Type B pancreatic cell (in vitro differentiated cells): ENCODE measurements around the gene PSMD13. TPM values are rescaled to one million over a fixed set of nuclear protein-coding genes. Genes with fewer than 3 reads are reported as not detected.

Source experiments
- DNase-seq: peaks from one replicate; pipeline ENCODE4 v3.0.0; 2021; ENCODE audit warnings: mixed read lengths; ENCODE audit not compliant: unreplicated experiment; ENCODE audit errors: extremely low spot score
- H3K27ac Mint-ChIP-seq: 2 replicates; pipeline ENCODE4 v1.8.0; 2021; ENCODE audit warnings: mild to moderate bottlenecking, mixed read lengths
- H3K27me3 Mint-ChIP-seq: 2 replicates; pipeline ENCODE4 v1.8.0; 2021; ENCODE audit warnings: mixed read lengths
- H3K36me3 Mint-ChIP-seq: 2 replicates; pipeline ENCODE4 v1.8.0; 2021; ENCODE audit warnings: mixed read lengths
- H3K4me1 Mint-ChIP-seq: one replicate; pipeline ENCODE4 v1.8.0; 2021; ENCODE audit warnings: mixed read lengths; ENCODE audit not compliant: unreplicated experiment
- H3K4me3 Mint-ChIP-seq: 2 replicates; pipeline ENCODE4 v1.8.0; 2021; ENCODE audit warnings: mild to moderate bottlenecking, mixed read lengths
- H3K9me3 Mint-ChIP-seq: 2 replicates; pipeline ENCODE4 v1.8.0; 2021; ENCODE audit warnings: mixed read lengths
- CTCF ChIP-seq: fragments of 200-600 bp; sonication (generic); conservative IDR thresholded peaks from 2 replicates; pipeline ENCODE4 v1.5.0; 2021; ENCODE audit warnings: antibody characterized with exemption, mild to moderate bottlenecking
- total RNA-seq: library from RNA; stranded (reverse); gene quantifications from 2 replicates; pipeline ENCODE4 v1.2.1, GENCODE V29; 2021; ENCODE audit warnings: low replicate concordance

PSMD13 gene
- total RNA-seq, 1 donor from 2014 or later, result 115 TPM

GRCh38 chr11:249062-249461 lies 12.3 kb downstream of the PSMD13 start:
- Mint-ChIP-seq H3K27ac (no peak overlapping the region), H3K36me3 (peaks cover 22% of the 10 kb centered on the region), H3K9me3 (no peaks in the 10 kb centered on the region), H3K4me1 (no peaks in the 10 kb centered on the region), H3K4me3 (no peak overlapping the region), H3K27me3 (no peaks in the 10 kb centered on the region)
- TF ChIP-seq CTCF, result no peak
- no peak for DNase-seq

GRCh38 chr11:250274-250673 lies 13.5 kb downstream of the PSMD13 start:
- Mint-ChIP-seq H3K36me3 (peaks cover 22% of the 10 kb centered on the region), H3K4me1 (no peaks in the 10 kb centered on the region), H3K27me3 (no peaks in the 10 kb centered on the region), H3K27ac (no peak overlapping the region), H3K4me3 (no peak overlapping the region), H3K9me3 (no peaks in the 10 kb centered on the region)
- TF ChIP-seq CTCF, result no peak
- DNase-seq, result no peak

- no peak overlapping the region for H3K27ac Mint-ChIP-seq
- H3K9me3 Mint-ChIP-seq, result no peaks in the 10 kb centered on the region
- no peaks in the 10 kb centered on the region for H3K27me3 Mint-ChIP-seq
- H3K36me3 Mint-ChIP-seq, result peaks cover 21% of the 10 kb centered on the region
- peak; percentile 79 for TF ChIP-seq CTCF
- no peaks in the 10 kb centered on the region for H3K4me1 Mint-ChIP-seq
- DNase-seq, result no peak
- no peak overlapping the region for H3K4me3 Mint-ChIP-seq
Observed at GRCh38 chr11:250740-251299, 14.0 kb downstream of the PSMD13 start.

- Mint-ChIP-seq H3K27ac (no peak overlapping the region), H3K9me3 (no peaks in the 10 kb centered on the region), H3K27me3 (no peaks in the 10 kb centered on the region), H3K36me3 (peaks cover 17% of the 10 kb centered on the region), H3K4me1 (no peaks in the 10 kb centered on the region), H3K4me3 (no peak overlapping the region)
- DNase-seq, result no peak
- no peak for TF ChIP-seq CTCF
Observed at GRCh38 chr11:251550-251949, 14.8 kb downstream of the PSMD13 start.

- no peak for TF ChIP-seq CTCF
- no peaks in the 10 kb centered on the region for H3K4me1 Mint-ChIP-seq
- no peaks in the 10 kb centered on the region for H3K27me3 Mint-ChIP-seq
- no peak for DNase-seq
- no peak overlapping the region for H3K4me3 Mint-ChIP-seq
- no peaks in the 10 kb centered on the region for H3K9me3 Mint-ChIP-seq
- H3K36me3 Mint-ChIP-seq, result peaks cover 13% of the 10 kb centered on the region
- H3K27ac Mint-ChIP-seq, result no peak overlapping the region
Observed at GRCh38 chr11:252666-253065, 15.9 kb downstream of the PSMD13 start.
